H1 (cell line): ENCODE data around the gene RBBP6. TPM values are rescaled to one million over a fixed set of nuclear protein-coding genes. Genes with fewer than 3 reads are reported as not detected.

Source experiments
- CTCF ChIA-PET: fragments of 300-600 bp; sonication (Branson Sonifier 250); formaldehyde crosslinking; loops from one replicate; lab custom pipeline; 2021; ENCODE audit not compliant: partially characterized antibody; lab: Charles Lee
- POLR2A ChIA-PET: fragments of 300-600 bp; sonication (Branson Sonifier 250); formaldehyde crosslinking; loops from one replicate; lab custom pipeline; 2021; ENCODE audit warnings: inconsistent platforms; ENCODE audit not compliant: partially characterized antibody; lab: Charles Lee
- DNase-seq, 2 experiments: peaks; one replicate each; pipeline versions ENCODE4 v3.0.0 to v3.0.0-alpha.2; 2010 to 2022; ENCODE audit warnings: low spot score in 2 of 2, low read depth in 1 of 2, mixed read lengths in 1 of 2
- FAIRE-seq: peaks from 2 replicates; lab custom pipeline; 2011; peaks lifted over from hg19 to GRCh38; lab: Jason Lieb, UNC
- H2AFZ ChIP-seq: 2 replicates; pipeline ENCODE4 v1.8.1; 2012; ENCODE audit warnings: low read length, inconsistent platforms
- H2AK5ac ChIP-seq: 2 replicates; pipeline ENCODE4 v1.6.1; 2013; ENCODE audit warnings: low read depth, low read length
- H2BK120ac ChIP-seq: replicated peaks from 2 replicates; pipeline ENCODE3; 2013; ENCODE audit warnings: low read depth, low read length, inconsistent platforms
- H2BK12ac ChIP-seq: 2 replicates; pipeline ENCODE4 v1.6.1; 2013; ENCODE audit warnings: low read depth, low read length
- H2BK15ac ChIP-seq: 2 replicates; pipeline ENCODE4 v1.6.1; 2013; ENCODE audit warnings: low read length
- H2BK20ac ChIP-seq: 2 replicates; pipeline ENCODE4 v1.6.1; 2013; ENCODE audit warnings: low read length
- H2BK5ac ChIP-seq: 2 replicates; pipeline ENCODE4 v1.6.1; 2013; ENCODE audit warnings: low read depth, low read length
- H3K14ac ChIP-seq: 2 replicates; pipeline ENCODE4 v1.6.1; 2013; ENCODE audit warnings: inconsistent platforms; ENCODE audit not compliant: insufficient read length
- H3K18ac ChIP-seq: 2 replicates; pipeline ENCODE4 v1.6.1; 2013; ENCODE audit warnings: low read length; ENCODE audit errors: extremely low read depth
- H3K23ac ChIP-seq: 2 replicates; pipeline ENCODE4 v1.6.1; 2013; ENCODE audit warnings: inconsistent platforms; ENCODE audit not compliant: insufficient read length
- H3K23me2 ChIP-seq: 2 replicates; pipeline ENCODE4 v1.6.1; 2013; ENCODE audit warnings: low read depth, low read length
- H3K27ac ChIP-seq: 2 replicates; pipeline ENCODE4 v1.6.1; 2011; ENCODE audit warnings: low read depth, low read length, inconsistent platforms
- H3K27me3 ChIP-seq, 4 experiments: replicated peaks in 1 of 4; 1 replicate in 1 of 4; 2 replicates in 3 of 4; pipeline versions ENCODE4 v1.6.1 to v1.8.1; 2011 to 2013; ENCODE audit warnings: low read length in 3 of 4, mild to moderate bottlenecking in 3 of 4, inconsistent platforms in 2 of 4, mixed read lengths in 2 of 4, moderate library complexity in 1 of 4; ENCODE audit not compliant: control insufficient read depth in 3 of 4, insufficient read depth in 3 of 4; ENCODE audit errors: extremely low read depth in 1 of 4
- H3K36me3 ChIP-seq, 4 experiments: 2 replicates each; pipeline versions ENCODE4 v1.6.1 to v1.8.1; 2011 to 2013; ENCODE audit warnings: mild to moderate bottlenecking in 4 of 4, low read length in 3 of 4, moderate library complexity in 2 of 4, control low read depth in 1 of 4, inconsistent platforms in 1 of 4; ENCODE audit not compliant: insufficient read depth in 4 of 4, control insufficient read depth in 2 of 4
- H3K4ac ChIP-seq: replicated peaks from 2 replicates; pipeline ENCODE3; 2013; ENCODE audit warnings: low read length, low read depth, mixed read lengths, inconsistent platforms; ENCODE audit not compliant: insufficient read length
- H3K4me1 ChIP-seq, 4 experiments: replicated peaks in 1 of 4; 1 replicate in 1 of 4; 2 replicates in 3 of 4; pipeline versions ENCODE4 v1.6.1 to v1.8.1; 2011 to 2013; ENCODE audit warnings: low read length in 3 of 4, inconsistent platforms in 2 of 4, mixed read lengths in 1 of 4; ENCODE audit not compliant: insufficient read depth in 4 of 4, control insufficient read depth in 3 of 4
- H3K4me2 ChIP-seq, 2 experiments: 2 replicates each; pipeline versions ENCODE4 v1.6.1 to v1.8.1; 2011 to 2013; ENCODE audit warnings: low read depth in 2 of 2, low read length in 2 of 2, control low read depth in 1 of 2, inconsistent platforms in 1 of 2, mild to moderate bottlenecking in 1 of 2; ENCODE audit not compliant: insufficient read depth in 1 of 2
- H3K4me3 ChIP-seq, 4 experiments: fragments of 200-600, 300-600 bp in 1 of 4; sonication (generic), shearing (Covaris generic), sonication (Bioruptor Twin) in 1 of 4; 2 replicates each; pipeline versions ENCODE4 v1.5.1 to v1.8.1; 2011 to 2016; ENCODE audit warnings: low read length in 4 of 4, low read depth in 3 of 4, control low read depth in 2 of 4, inconsistent platforms in 2 of 4, mild to moderate bottlenecking in 2 of 4, mixed read lengths in 1 of 4, moderate library complexity in 1 of 4; ENCODE audit not compliant: insufficient read depth in 2 of 4; ENCODE audit errors: extremely low read depth in 1 of 4
- H3K56ac ChIP-seq: replicated peaks from 2 replicates; pipeline ENCODE3; 2013; ENCODE audit warnings: low read depth, mild to moderate bottlenecking, mixed read lengths, low read length, inconsistent platforms; ENCODE audit not compliant: insufficient read length
- H3K79me1 ChIP-seq: 2 replicates; pipeline ENCODE4 v1.6.1; 2013; ENCODE audit warnings: low read depth, low read length, control low read depth
- H3K79me2 ChIP-seq, 2 experiments: 2 replicates each; pipeline versions ENCODE4 v1.6.1 to v1.8.1; 2012 to 2013; ENCODE audit warnings: low read length in 2 of 2, mild to moderate bottlenecking in 2 of 2, inconsistent platforms in 1 of 2; ENCODE audit not compliant: insufficient read depth in 2 of 2, control insufficient read depth in 1 of 2
- H3K9ac ChIP-seq, 4 experiments: replicated peaks in 1 of 4; 1 replicate in 1 of 4; 2 replicates in 3 of 4; pipeline versions ENCODE4 v1.6.1 to v1.8.1; 2011 to 2013; ENCODE audit warnings: low read depth in 3 of 4, low read length in 3 of 4, control low read depth in 2 of 4, mild to moderate bottlenecking in 2 of 4, moderate library complexity in 2 of 4, inconsistent platforms in 1 of 4; ENCODE audit errors: extremely low read depth in 1 of 4
- H3K9me3 ChIP-seq, 2 experiments: 2 replicates each; pipeline versions ENCODE4 v1.6.1 to v1.8.1; 2012 to 2013; ENCODE audit warnings: mild to moderate bottlenecking in 2 of 2, moderate library complexity in 2 of 2, control low read depth in 1 of 2, inconsistent platforms in 1 of 2, low read depth in 1 of 2, low read length in 1 of 2, mixed read lengths in 1 of 2; ENCODE audit not compliant: insufficient read depth in 2 of 2
- H4K20me1 ChIP-seq, 2 experiments: replicated peaks in 1 of 2; 2 replicates each; pipeline versions ENCODE3 to v1.8.1; 2011 to 2013; ENCODE audit warnings: inconsistent platforms in 2 of 2, low read length in 2 of 2, mild to moderate bottlenecking in 1 of 2; ENCODE audit not compliant: insufficient read depth in 2 of 2, control insufficient read depth in 1 of 2
- H4K5ac ChIP-seq: 2 replicates; pipeline ENCODE4 v1.6.1; 2013; ENCODE audit warnings: low read length, low read depth, mixed read lengths, inconsistent platforms; ENCODE audit not compliant: insufficient read length
- H4K8ac ChIP-seq: 2 replicates; pipeline ENCODE4 v1.8.0; 2013; ENCODE audit warnings: mild to moderate bottlenecking, moderate library complexity, low read length, inconsistent platforms; ENCODE audit not compliant: insufficient read depth; ENCODE audit errors: extremely low read depth
- H4K91ac ChIP-seq: replicated peaks from 2 replicates; pipeline ENCODE3; 2013; ENCODE audit warnings: low read length, mixed read lengths, inconsistent platforms; ENCODE audit not compliant: insufficient read length
- CEBPB ChIP-seq: IDR thresholded peaks from 2 replicates; pipeline ENCODE4 v1.6.1; 2012; ENCODE audit warnings: low read depth, low read length
- EZH2 ChIP-seq: fragments of 200-600 bp; sonication (generic); IDR thresholded peaks from 2 replicates; pipeline ENCODE4 v1.7.1; 2012; ENCODE audit warnings: low read depth, mild to moderate bottlenecking, moderate library complexity, low read length, inconsistent platforms; ENCODE audit not compliant: severe bottlenecking
- WGBS, 2 experiments: shearing (Covaris generic) in 1 of 2; methylation state at CpG; one replicate each; pipeline versions ENCODE4 v1.1.6 to v1.1.7; 2013 to 2015; ENCODE audit warnings: low lambda C conversion rate in 2 of 2, mixed read lengths in 2 of 2, inconsistent platforms in 1 of 2, low coverage in 1 of 2, missing lambda C conversion rate in 1 of 2; ENCODE audit not compliant: insufficient replicate concordance in 2 of 2, insufficient coverage in 1 of 2, insufficient read length in 1 of 2; ENCODE audit errors: extremely low coverage in 1 of 2, missing lambda C conversion rate in 1 of 2; 5-methylcytosine and 5-hydroxymethylcytosine counted together
- polyA plus RNA-seq, 7 experiments: library from polyadenylated mRNA; depleted of rRNA in 3 of 7; stranded (reverse) in 5 of 7; unstranded in 2 of 7; fragments of >200 nt in 5 of 7; fragments of 200-250 nt in 2 of 7; gene quantifications; 1 replicate in 5 of 7; 2 replicates in 1 of 7; 4 replicates in 1 of 7; pipeline versions ENCODE4 v1.2.1 to v1.2.3, GENCODE V29; 2011 to 2013; ENCODE audit warnings: missing spikeins in 2 of 7, mixed read lengths in 2 of 7
- total RNA-seq: library from RNA; stranded (reverse); fragmentation: NEBNext Ultra II Directional; extraction: Animal tissue kit (Norgen Biotek cat#: 25700); gene quantifications from 2 replicates; pipeline ENCODE4 v1.2.1, GENCODE V29; 2021

RBBP6 gene
- total and polyA plus RNA-seq, 2 of the 8 experiments (the other 6 are each of a cell fraction or from before 2014, with no cell fraction given): 22.5 to 54.5 TPM

GRCh38 chr16:24555346-24555872 is 16.0 kb downstream of the RBBP6 start:
- Histone ChIP-seq H3K27me3 (no peaks in the 10 kb centered on the region), H2BK15ac (no peak overlapping the region), H3K36me3 (peaks cover 0 to 58% (median 28%) of the 10 kb centered on the region in 4 experiments; a peak in 7 of 8 replicates), H3K9ac (no peak overlapping the region), H2AFZ (no peak overlapping the region), H3K56ac (no peak overlapping the region), H4K8ac (no peak overlapping the region), H2BK120ac (no peak overlapping the region), H3K27ac (no peak overlapping the region), H3K18ac (no peak overlapping the region), H3K9me3 (no peaks in the 10 kb centered on the region), H4K20me1 (no peaks in the 10 kb centered on the region), H2BK12ac (no peak overlapping the region), H3K79me2 (0 out of 4 replicates have a peak, but pooled peaks cover 0 to 5% of the 10 kb centered on the region in 2 experiments), H3K23ac (no peak overlapping the region), H3K4ac (no peak overlapping the region), H4K91ac (no peak overlapping the region), H3K14ac (no peak overlapping the region), H2BK5ac (no peak overlapping the region), H2BK20ac (no peak overlapping the region), H4K5ac (no peak overlapping the region), H3K79me1 (no peaks in the 10 kb centered on the region), H2AK5ac (no peak overlapping the region), H3K4me1 (no peaks in the 10 kb centered on the region), H3K4me3 (no peak overlapping the region), H3K23me2 (no peaks in the 10 kb centered on the region), H3K4me2 (no peak overlapping the region)
- TF ChIP-seq CEBPB (peak; percentile 77; the same call in 1 of the 2 replicates), EZH2 (no peak)
- no peak for DNase-seq
- ChIA-PET POLR2A (no interaction called here), CTCF (interaction anchor here (1.0 kb wide), 1 partner anchor 12 kb away, joined by 4 read pairs; no protein-coding TSS in a partner anchor)
- 94% methylated on average over 6 of the region's 6 CpGs; no CpG with 5 or more reads in 1 of the 2 experiments for WGBS, 2 experiments
- FAIRE-seq: no peak
